DMS153 treated with DMSO at 0.1 percent for 48 hours (cell line): Measurements from ENCODE around the gene WBP2.
"Not testable (repeated sequence)": the region's sequence is repeated elsewhere in the genome, so short reads cannot be mapped to it uniquely, and the experiment has no call there.

ENCODE experiments used
- DNase-seq: peaks from one replicate; lab custom pipeline; 2025; ENCODE audit not compliant: unreplicated experiment; lab: John Stamatoyannopoulos, UW

The WBP2 gene

DNA sequence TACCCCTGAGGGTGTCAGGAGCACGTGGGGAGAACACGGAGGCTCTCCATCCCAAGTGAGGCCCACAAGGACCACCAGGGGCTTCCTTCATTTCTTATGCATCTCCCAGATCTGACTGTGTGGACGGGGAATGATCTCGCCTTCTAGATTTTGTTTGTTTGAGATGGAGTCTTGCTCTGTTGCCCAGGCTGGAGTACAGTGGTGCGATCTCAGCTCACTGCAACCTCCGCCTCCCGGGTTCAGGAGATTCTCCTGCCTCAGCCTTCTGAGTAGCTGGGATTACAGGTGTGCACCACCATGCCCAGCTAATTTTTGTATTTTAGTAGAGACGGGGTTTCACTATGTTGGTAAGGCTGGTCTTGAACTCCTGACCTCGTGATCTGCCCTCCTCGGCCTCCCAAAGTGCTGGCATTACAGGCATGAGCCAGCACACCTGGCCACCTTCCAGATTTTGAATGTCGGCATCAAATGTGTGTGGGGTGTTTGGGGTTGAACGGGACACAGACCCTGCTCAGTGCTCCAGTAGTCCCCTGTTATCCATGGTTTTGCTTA is 13.7 kb upstream of the WBP2 start:
- not testable (repeated sequence) for DNase-seq

DNA sequence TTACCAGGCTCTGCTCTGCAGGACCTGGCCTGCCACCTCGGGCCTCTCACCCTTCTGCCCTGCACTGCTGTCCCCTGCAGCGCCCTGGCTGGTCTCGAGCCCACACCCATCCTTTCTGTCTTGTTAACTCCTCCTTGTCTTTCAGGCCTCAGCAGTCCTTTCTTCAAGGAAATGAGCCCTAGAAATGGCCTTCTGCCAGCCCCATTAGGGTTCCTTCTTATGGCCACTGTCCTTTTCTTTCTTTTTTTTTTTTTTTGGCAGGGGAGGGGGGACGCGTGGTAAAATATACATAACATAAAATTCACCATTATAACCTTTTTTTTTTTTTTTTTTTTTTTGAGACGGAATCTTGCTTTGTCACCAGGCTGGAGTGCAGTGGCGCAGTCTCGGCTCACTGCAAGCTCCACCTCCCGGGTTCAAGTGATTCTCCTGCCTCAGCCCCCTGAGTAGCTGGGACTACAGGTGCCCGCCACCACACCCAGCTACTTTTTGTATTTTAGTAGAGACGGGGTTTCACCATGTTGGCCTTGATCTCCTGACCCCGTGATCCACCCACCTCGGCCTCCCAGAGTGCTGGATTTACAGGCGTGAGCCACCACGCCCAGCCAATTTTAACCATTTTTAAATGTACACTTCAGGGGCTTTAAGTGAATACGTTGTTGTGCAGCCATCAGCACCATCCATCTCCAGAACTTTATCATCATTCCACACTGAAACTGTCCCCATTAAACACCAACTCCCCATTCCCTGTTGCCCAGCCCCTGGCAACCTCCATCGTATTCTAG is 10.5 kb upstream of the WBP2 start:
- DNase-seq: not testable (repeated sequence)

DNA sequence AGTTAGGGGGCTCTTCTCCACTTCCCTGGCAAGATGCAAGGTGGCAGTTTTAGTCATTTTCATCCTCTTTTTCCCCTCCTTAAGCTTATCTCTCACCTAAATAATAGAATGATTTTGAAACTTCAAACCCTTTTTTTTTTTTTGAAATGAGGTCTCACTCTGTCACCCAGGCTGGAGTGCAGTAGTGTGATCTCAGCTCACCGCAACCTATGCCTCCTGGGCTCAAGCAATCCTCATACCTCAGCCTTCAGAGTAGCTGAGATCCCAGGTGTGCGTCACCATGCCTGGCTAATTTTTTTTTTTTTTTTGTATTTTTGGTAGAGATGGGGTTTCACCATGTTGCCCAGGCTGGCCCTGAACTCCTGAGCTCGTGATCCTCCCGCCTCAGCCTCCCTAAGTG is 9.8 kb upstream of the WBP2 start:
- DNase-seq: not testable (repeated sequence)

GRCh38 chr17:75864448-75864871 is 9.3 kb upstream of the WBP2 start:
- DNase-seq: no peak

- DNase-seq: no peak
These were observed 6.8 kb upstream of the WBP2 start for GRCh38 chr17:75861927-75862317.

- DNase-seq: not testable (repeated sequence)
These were observed 4.2 kb upstream of the WBP2 start for GRCh38 chr17:75859358-75859757.

- no peak for DNase-seq
These were observed 1.1 kb upstream of the WBP2 start for GRCh38 chr17:75856062-75856756.

- no peak for DNase-seq
These were observed 240 bp downstream of the WBP2 start for GRCh38 chr17:75854881-75855309.

- DNase-seq: no peak
These were observed 910 bp downstream of the WBP2 start for GRCh38 chr17:75854101-75854748.

DNA sequence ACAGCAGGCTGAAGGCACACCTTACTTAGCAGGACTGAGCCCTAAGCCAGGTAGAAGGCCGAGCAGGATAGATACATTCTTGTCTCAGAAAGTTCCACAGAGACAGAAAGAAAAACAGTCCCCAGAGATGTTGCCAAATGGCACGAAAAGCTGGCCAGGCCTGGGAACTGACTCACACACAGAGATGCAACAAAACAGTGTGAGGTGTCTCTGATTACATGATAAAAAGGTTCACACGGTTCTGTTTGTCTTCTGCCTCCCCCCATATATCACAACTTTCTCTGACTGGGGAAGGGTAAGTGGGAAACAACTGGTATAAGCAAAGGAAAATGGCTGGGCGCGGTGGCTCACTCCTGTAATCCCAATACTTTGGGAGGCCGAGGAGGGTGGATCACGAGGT is 1.7 kb downstream of the WBP2 start:
- DNase-seq: no peak

GRCh38 chr17:75851693-75851991 is 3.5 kb downstream of the WBP2 start:
- DNase-seq: not testable (repeated sequence)

DNA sequence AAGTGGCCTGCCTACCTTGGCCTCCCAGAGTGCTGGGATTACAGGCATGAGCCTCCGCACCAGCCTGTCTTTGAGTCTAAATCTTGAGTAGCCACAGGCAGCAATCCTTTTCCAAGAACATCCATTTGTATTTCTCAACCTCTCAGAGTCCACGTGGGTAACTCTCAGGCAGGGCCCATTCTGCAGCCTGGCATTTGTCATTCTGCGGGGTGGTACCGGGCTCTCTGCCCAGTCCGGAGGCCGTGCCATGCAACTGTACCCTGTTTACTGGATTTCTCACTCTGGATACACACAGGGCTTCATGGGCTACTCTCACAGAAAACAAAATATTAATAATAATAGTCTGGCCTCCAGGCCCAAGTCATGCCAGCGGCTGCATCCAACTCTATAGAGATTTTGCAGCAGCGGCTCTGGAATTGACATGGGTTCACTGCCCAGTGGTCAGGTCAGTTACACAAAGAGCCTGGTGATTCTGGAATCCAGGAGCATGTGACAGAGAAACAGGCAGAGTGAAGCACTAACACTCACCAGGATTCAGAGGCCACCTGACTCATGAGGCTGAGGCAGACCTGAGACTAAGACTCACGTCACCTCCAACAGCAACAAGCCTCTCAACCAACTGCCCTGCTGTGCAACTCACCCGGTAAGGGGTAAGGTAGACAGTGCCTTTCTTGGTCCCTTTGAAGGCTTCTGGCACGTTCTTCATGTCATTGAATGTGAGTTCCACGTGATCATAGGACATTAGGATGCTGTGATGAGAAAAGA is 4.0 kb downstream of the WBP2 start:
- DNase-seq: no peak

DNA sequence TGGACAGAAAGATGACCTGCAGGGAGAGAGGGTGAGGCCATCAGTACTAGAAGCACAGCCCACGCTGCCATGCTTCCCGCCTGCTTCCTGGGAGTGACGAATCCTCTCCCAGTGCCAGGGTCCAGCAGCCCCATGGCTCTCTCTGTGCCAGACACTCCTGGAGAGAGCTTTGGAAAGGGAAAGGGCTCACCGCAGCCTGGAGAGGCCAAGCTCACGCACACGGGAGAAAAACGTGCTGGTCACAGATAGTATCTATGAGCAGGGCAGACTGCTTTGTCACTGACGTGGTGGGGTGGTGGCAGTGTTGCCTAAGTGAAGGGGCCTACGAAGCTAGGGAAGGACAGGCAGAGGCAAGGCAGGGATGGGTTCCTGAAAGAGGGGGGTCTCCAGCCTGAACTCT is 5.4 kb downstream of the WBP2 start:
- no peak for DNase-seq

DNA sequence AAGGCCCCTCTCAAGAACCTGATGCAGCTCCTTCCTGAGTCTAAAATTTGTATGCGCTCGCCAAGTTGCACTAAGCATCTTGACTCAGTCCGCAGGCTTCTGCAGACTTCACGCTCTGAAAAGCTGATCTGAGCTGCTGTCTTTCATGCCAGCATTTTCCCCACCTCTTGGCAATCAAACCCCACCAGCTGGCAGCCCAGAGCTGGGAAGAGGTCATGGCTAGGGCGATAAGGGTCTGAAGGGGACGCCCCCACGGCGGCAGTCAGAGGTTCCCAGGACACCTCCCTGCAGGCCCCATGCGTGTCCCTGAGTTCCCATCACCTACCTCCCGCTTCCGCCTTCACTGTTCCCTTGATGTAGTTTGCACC is 5.9 kb downstream of the WBP2 start:
- DNase-seq: no peak

GRCh38 chr17:75848523-75849278 is 6.4 kb downstream of the WBP2 start:
- peak; percentile 27 for DNase-seq

DNA sequence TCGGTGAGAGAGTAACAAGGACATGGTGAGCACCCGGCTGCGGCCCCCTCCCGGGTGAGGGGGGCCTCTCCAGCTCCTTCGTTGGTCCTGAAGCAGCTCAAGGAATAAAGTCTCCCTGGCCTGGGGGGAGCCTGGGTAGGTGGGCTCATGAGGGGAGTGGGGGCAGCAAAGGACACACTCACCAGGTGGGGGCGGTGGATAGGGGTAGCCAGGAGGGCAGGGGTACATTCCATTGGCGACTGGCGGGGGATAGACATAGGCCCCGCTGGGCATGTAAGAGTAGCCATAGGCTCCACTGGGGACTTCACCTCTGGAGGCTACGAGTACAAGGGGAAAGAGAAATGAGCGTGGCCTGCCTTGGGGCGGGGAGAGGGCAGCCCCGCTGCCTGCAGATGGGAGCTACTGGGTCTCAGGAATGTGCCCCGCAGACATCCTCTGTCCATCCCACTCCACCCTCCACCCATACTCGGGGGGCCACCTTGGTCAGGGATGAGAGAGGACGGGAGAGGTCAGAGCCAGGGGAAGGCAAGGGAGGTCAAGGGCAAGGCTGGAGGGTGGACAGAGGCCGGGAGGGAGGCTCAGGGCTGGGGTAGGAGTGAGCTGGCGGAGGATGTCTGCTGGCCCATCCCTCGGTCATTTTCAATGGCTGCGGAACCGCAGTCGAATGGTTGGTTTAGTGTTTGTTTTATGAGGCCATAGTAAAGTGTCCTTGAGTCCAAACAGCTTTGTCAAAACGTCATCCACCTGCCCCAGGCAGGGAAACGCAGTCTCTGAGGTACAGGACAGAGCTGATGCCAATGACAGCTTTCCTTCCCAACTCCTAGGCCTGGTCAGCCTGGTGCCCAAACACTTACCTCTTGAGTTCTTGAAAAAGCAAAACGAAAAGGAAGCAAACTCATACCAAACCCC is 7.3 kb downstream of the WBP2 start:
- DNase-seq: no peak

- DNase-seq: no peak
These were observed 8.2 kb downstream of the WBP2 start for GRCh38 chr17:75846692-75847613.

- DNase-seq: no peak
These were observed 9.0 kb downstream of the WBP2 start for GRCh38 chr17:75845933-75846691.
